IPS-NIHi7 (cell line): ENCODE results near the gene ST14.
"Not testable (repeated sequence)": the region's sequence is repeated elsewhere in the genome, so short reads cannot be mapped to it uniquely, and the experiment has no call there.

ENCODE experiments used
- DNase-seq: peaks from one replicate; pipeline ENCODE4 v3.0.0; 2012; ENCODE audit warnings: mixed read lengths; ENCODE audit errors: extremely low spot score

Gene ST14

GRCh38 chr11:130188047-130188446 lies 28.5 kb downstream of the ST14 start:
- DNase-seq, result no peak

- DNase-seq, result no peak
Measured at GRCh38 chr11:130188585-130189347, 29.2 kb downstream of the ST14 start.

GRCh38 chr11:130189492-130190210 lies 30.1 kb downstream of the ST14 start:
- DNase-seq, result no peak

DNA sequence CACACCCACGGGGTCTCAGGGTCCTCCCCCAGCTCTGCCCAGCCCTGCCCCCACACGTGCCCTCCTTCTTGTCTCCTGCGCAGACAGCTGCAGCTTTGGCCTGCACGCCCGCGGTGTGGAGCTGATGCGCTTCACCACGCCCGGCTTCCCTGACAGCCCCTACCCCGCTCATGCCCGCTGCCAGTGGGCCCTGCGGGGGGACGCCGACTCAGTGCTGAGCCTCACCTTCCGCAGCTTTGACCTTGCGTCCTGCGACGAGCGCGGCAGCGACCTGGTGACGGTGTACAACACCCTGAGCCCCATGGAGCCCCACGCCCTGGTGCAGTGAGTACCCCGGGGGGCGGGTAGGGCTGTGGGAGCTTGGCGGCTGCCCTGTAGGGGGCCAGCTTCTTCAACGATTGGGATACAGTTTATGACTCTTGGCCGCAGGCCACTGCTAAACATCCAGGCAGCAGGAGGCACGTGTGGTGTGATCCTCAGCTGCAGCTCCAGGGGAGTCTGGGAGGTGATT lies 30.8 kb downstream of the ST14 start:
- DNase-seq, result no peak

DNA sequence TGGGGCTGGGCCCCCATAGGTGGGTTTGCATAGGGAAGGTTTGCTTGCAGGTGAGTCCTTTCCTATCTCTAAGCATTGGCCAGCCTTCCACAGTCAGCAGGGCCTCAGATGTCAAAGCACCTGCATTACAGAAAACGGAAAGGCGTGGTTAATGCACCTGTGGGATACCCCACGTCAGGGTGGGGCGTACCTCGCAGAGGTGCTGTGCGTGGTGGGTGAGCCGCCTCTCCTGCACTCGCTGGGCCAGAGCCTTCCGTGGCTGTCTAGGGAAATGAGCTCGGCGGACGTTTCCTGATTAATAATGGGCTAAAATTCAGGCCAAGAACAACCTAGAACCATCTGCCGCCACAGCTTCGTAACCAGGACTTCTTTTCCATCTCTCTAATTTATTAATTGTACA lies 32.3 kb downstream of the ST14 start:
- no peak for DNase-seq

DNA sequence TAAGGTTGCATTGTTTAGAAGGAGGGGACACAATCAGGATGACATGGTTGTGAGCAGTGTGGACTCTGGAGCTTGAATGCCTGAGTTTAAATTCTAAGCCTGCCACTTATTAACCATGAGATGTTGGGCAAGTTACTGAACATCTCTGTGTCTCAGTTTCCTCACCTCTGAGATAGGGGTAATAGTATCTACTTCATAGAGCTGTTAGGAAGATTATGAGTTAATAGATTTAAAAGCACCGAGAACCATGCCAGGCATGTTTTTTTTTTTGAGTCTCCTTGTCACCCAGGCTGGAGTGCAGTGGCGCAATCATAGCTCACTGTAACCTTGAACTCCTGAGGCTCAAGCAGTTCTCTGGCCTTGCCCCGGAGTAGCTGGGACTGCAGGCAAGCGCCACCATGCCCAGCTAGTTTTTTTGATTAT lies 33.3 kb downstream of the ST14 start:
- DNase-seq, result no peak

DNA sequence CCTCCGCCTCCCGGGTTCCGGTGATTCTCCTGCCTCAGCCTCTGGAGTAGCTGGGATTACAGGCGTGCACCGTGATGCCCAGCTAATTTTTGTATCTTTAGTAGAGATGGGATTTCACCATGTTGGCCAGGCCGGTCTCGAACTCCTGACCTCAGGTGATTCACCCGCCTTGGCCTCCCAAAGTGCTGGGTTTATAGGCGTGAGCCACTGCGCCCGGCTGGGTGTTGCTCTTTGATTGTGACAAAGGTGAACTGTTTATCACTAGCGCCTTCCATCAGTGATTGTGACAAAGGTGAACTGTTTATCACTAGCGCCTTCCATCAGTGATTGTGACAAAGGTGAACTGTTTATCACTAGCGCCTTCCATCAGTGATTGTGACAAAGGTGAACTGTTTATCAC lies 34.0 kb downstream of the ST14 start:
- not testable (repeated sequence) for DNase-seq

DNA sequence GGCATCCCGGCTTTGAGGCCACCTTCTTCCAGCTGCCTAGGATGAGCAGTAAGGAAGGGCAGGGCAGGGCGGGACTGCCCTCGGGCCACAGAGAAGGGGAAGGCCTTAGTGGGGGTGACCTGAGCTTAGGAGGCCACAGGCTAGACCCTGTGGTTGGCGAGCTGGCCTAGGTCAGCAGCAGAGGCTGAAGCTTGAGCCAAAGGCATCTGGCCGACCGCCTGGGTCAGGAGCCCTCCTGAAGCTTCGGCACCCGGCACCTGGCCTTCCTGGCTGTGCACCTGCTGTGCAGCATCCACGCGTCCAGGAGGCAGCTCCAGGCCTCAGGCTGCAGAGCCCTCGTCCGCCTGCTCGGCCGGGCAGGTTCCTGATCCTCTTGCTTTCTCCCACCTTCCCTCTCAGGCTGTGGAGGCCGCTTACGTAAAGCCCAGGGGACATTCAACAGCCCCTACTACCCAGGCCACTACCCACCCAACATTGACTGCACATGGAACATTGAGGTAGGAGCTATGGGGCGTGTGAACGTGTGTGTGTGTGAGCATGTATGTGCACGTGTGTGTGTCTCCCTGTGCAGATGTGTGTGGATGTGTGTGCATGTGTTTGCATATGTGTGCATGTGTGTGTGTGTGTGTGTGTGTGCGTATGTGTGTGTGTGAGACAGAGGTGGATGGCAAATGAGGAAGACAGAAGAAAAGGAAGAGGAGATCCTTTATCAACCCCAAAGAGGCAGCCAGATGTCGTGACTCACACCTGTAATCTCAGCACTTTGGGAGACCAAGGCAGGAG lies 34.9 kb downstream of the ST14 start:
- no peak for DNase-seq

- DNase-seq, result no peak
Measured at GRCh38 chr11:130197386-130198035, 37.9 kb downstream of the ST14 start.

- no peak for DNase-seq
Measured at GRCh38 chr11:130198292-130198691, 38.7 kb downstream of the ST14 start.

GRCh38 chr11:130198964-130199363 lies 39.4 kb downstream of the ST14 start:
- DNase-seq, result no peak

DNA sequence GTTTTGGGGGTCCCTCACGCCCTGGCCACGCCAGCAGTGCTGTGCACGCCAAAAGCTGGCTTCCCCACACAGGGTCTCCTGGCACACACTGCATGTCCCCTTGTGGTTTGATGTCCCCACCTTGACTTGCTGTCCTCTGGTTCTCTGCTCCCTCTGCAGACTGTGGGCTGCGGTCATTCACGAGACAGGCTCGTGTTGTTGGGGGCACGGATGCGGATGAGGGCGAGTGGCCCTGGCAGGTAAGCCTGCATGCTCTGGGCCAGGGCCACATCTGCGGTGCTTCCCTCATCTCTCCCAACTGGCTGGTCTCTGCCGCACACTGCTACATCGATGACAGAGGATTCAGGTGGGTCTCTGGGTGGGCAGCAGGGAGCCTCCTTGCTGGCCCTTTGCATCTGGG lies 40.2 kb downstream of the ST14 start:
- DNase-seq, result no peak

GRCh38 chr11:130201026-130201425 lies 41.4 kb downstream of the ST14 start:
- DNase-seq, result no peak

GRCh38 chr11:130202009-130202817 lies 42.6 kb downstream of the ST14 start:
- no peak for DNase-seq

- no peak for DNase-seq
Measured at GRCh38 chr11:130202818-130203689, 43.5 kb downstream of the ST14 start.

GRCh38 chr11:130203766-130204702 lies 44.5 kb downstream of the ST14 start:
- no peak for DNase-seq

GRCh38 chr11:130204703-130205095 lies 45.1 kb downstream of the ST14 start:
- no peak for DNase-seq

DNA sequence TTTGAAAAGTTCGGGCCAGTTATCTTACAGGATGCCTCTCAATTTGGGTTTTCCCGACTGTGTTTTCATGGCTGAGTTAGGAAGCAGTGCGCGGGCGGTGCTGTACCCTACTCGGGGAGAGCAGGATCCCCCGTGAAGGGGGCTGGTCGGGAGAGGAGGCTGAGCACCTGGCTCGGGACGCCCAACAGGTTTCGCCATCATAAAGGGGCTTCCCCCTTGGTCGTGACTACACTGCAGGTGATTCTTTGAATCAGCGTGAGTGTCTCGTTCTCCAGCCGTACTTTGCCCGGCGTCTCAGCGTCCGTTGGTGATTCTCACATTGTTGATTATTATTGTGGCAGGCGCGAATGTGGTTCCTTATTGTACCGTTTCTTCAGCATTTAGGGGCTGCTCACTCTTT lies 46.6 kb downstream of the ST14 start:
- no peak for DNase-seq
